Nephron progenitor cell (in vitro differentiated cells): ENCODE results near the gene CDH4.

ENCODE experiments used
- DNase-seq: peaks from one replicate; pipeline ENCODE4 v3.0.0; 2021
- H3K27ac Mint-ChIP-seq: 2 replicates; pipeline ENCODE4 v1.8.0; 2021; ENCODE audit warnings: mild to moderate bottlenecking, moderate library complexity, mixed read lengths
- H3K27me3 Mint-ChIP-seq: 2 replicates; pipeline ENCODE4 v1.8.0; 2021; ENCODE audit warnings: mild to moderate bottlenecking, low read depth, mixed read lengths; ENCODE audit not compliant: poor library complexity
- H3K36me3 Mint-ChIP-seq: 2 replicates; pipeline ENCODE4 v1.8.0; 2021; ENCODE audit warnings: low read depth, mixed read lengths
- H3K4me1 Mint-ChIP-seq: 2 replicates; pipeline ENCODE4 v1.8.0; 2021; ENCODE audit warnings: mixed read lengths
- H3K4me3 Mint-ChIP-seq: 2 replicates; pipeline ENCODE4 v1.8.0; 2021; ENCODE audit warnings: mild to moderate bottlenecking, moderate library complexity, mixed read lengths
- H3K9me3 Mint-ChIP-seq: 2 replicates; pipeline ENCODE4 v1.8.0; 2021; ENCODE audit warnings: mild to moderate bottlenecking, moderate library complexity, mixed read lengths
- CTCF ChIP-seq: fragments of 200-600 bp; sonication (generic); IDR thresholded peaks from 2 replicates; pipeline ENCODE4 v1.5.0; 2021; ENCODE audit warnings: antibody characterized with exemption

The CDH4 gene

GRCh38 chr20:61662226-61662967, 410.3 kb downstream of the CDH4 start:
- no peak for TF ChIP-seq CTCF
- H3K9me3 Mint-ChIP-seq = no peaks in the 10 kb centered on the region
- no peak overlapping the region for H3K4me3 Mint-ChIP-seq
- no peak for DNase-seq
- peaks cover 24% of the 10 kb centered on the region for H3K4me1 Mint-ChIP-seq
- no peak overlapping the region for H3K27ac Mint-ChIP-seq
- no peaks in the 10 kb centered on the region for H3K36me3 Mint-ChIP-seq
- H3K27me3 Mint-ChIP-seq = peaks cover 6% of the 10 kb centered on the region

- H3K9me3 Mint-ChIP-seq = no peaks in the 10 kb centered on the region
- no peak for TF ChIP-seq CTCF
Measured at GRCh38 chr20:61662968-61663331, 410.9 kb downstream of the CDH4 start.

GRCh38 chr20:61663521-61664425, 411.7 kb downstream of the CDH4 start:
- no peaks in the 10 kb centered on the region for H3K9me3 Mint-ChIP-seq
- DNase-seq = no peak
- H3K27ac Mint-ChIP-seq = no peak overlapping the region
- H3K4me3 Mint-ChIP-seq = no peak overlapping the region
- no peaks in the 10 kb centered on the region for H3K36me3 Mint-ChIP-seq
- no peak for TF ChIP-seq CTCF
- H3K27me3 Mint-ChIP-seq = peaks cover 5% of the 10 kb centered on the region
- peaks cover 13% of the 10 kb centered on the region for H3K4me1 Mint-ChIP-seq

More at GRCh38 chr20:61662968-61663331, 410.9 kb downstream of the CDH4 start:
- DNase-seq = no peak
- H3K36me3 Mint-ChIP-seq = no peaks in the 10 kb centered on the region
- peaks cover 18% of the 10 kb centered on the region for H3K4me1 Mint-ChIP-seq
- H3K4me3 Mint-ChIP-seq = no peak overlapping the region
- peaks cover 6% of the 10 kb centered on the region for H3K27me3 Mint-ChIP-seq
- no peak overlapping the region for H3K27ac Mint-ChIP-seq

GRCh38 chr20:61664556-61665320, 412.7 kb downstream of the CDH4 start:
- DNase-seq = no peak
- Mint-ChIP-seq H3K36me3 (no peaks in the 10 kb centered on the region), H3K4me1 (peaks cover 6% of the 10 kb centered on the region), H3K9me3 (no peaks in the 10 kb centered on the region), H3K27ac (no peak overlapping the region), H3K4me3 (no peak overlapping the region), H3K27me3 (peaks cover 8% of the 10 kb centered on the region)
- no peak for TF ChIP-seq CTCF

- Mint-ChIP-seq H3K4me1 (no peaks in the 10 kb centered on the region), H3K27ac (no peak overlapping the region), H3K9me3 (no peaks in the 10 kb centered on the region), H3K36me3 (no peaks in the 10 kb centered on the region), H3K4me3 (no peak overlapping the region), H3K27me3 (peaks cover 13% of the 10 kb centered on the region)
- DNase-seq = no peak
- no peak for TF ChIP-seq CTCF
Measured at GRCh38 chr20:61665528-61666470, 413.7 kb downstream of the CDH4 start.
